Naive thymus-derived CD4-positive, alpha-beta T cell (primary cell): ENCODE measurements around the gene ACAP2. TPM values are rescaled to one million over a fixed set of nuclear protein-coding genes. Genes with fewer than 3 reads are reported as not detected.

Experiments
- ATAC-seq: fragments of 150-1000 bp; cut with Tn5 transposase; 2 replicates; pipeline ENCODE4 v1.10.0; 2021; ENCODE audit warnings: mild to moderate bottlenecking, moderate library complexity
- CTCF ChIA-PET: fragments of 350-600 bp; sonication (Branson Sonifier 250); formaldehyde crosslinking; loops from one replicate; lab custom pipeline; 2021; ENCODE audit warnings: antibody characterized with exemption; lab: Charles Lee
- POLR2A ChIA-PET: fragments of 350-600 bp; sonication (Branson Sonifier 250); formaldehyde crosslinking; loops from one replicate; lab custom pipeline; 2021; ENCODE audit warnings: antibody characterized with exemption, inconsistent platforms; lab: Charles Lee
- DNase-seq, 9 donors: peaks; one replicate each; pipeline versions ENCODE4 v3.0.0 to v3.0.0-alpha.2; 2020 to 2022; ENCODE audit warnings: mixed read lengths in 1 of 9
- H3K27ac ChIP-seq: one replicate; pipeline ENCODE4 v1.7.0; 2013; ENCODE audit warnings: mild to moderate bottlenecking, low read depth, low read length, moderate library complexity
- H3K27me3 ChIP-seq, 2 donors: one replicate each; pipeline ENCODE4 v1.7.0; 2013; ENCODE audit warnings: low read length in 2 of 2, mild to moderate bottlenecking in 2 of 2, moderate library complexity in 2 of 2; ENCODE audit not compliant: control insufficient read depth in 2 of 2, insufficient read depth in 2 of 2
- H3K36me3 ChIP-seq, 3 experiments: 1 replicate in 2 of 3; 2 replicates in 1 of 3; pipeline ENCODE4 v1.7.0; 2013; ENCODE audit warnings: low read length in 3 of 3, mild to moderate bottlenecking in 3 of 3, moderate library complexity in 1 of 3; ENCODE audit not compliant: insufficient read depth in 3 of 3, control insufficient read depth in 2 of 3
- H3K4me1 ChIP-seq, 2 donors: one replicate each; pipeline ENCODE4 v1.7.0; 2013; ENCODE audit warnings: low read length in 2 of 2, mild to moderate bottlenecking in 2 of 2, moderate library complexity in 1 of 2; ENCODE audit not compliant: control insufficient read depth in 2 of 2, insufficient read depth in 2 of 2
- H3K4me3 ChIP-seq: 2 replicates; pipeline ENCODE4 v1.7.0; 2013; ENCODE audit warnings: mild to moderate bottlenecking, low read length
- H3K9me3 ChIP-seq, 3 experiments: 1 replicate in 2 of 3; 2 replicates in 1 of 3; pipeline ENCODE4 v1.7.0; 2013; ENCODE audit warnings: low read length in 3 of 3; ENCODE audit not compliant: control insufficient read depth in 2 of 3
- H3K27ac Mint-ChIP-seq, 9 donors: one replicate each; pipeline ENCODE4 v1.8.0; 2020 to 2022; ENCODE audit warnings: mixed read lengths in 9 of 9, mild to moderate bottlenecking in 8 of 9, moderate library complexity in 5 of 9, inconsistent platforms in 2 of 9
- H3K27me3 Mint-ChIP-seq, 5 donors: one replicate each; pipeline ENCODE4 v1.8.0; 2021 to 2022; ENCODE audit warnings: mixed read lengths in 5 of 5, mild to moderate bottlenecking in 1 of 5
- H3K36me3 Mint-ChIP-seq, 5 donors: one replicate each; pipeline ENCODE4 v1.8.0; 2020 to 2022; ENCODE audit warnings: mixed read lengths in 5 of 5, mild to moderate bottlenecking in 3 of 5, inconsistent platforms in 1 of 5
- H3K4me1 Mint-ChIP-seq, 7 donors: one replicate each; pipeline ENCODE4 v1.8.0; 2020 to 2022; ENCODE audit warnings: mixed read lengths in 7 of 7, mild to moderate bottlenecking in 3 of 7, inconsistent platforms in 1 of 7
- H3K4me3 Mint-ChIP-seq, 10 donors: one replicate each; pipeline ENCODE4 v1.8.0; 2020 to 2022; ENCODE audit warnings: mild to moderate bottlenecking in 10 of 10, mixed read lengths in 10 of 10, moderate library complexity in 6 of 10, inconsistent platforms in 2 of 10
- H3K9me3 Mint-ChIP-seq, 11 donors: one replicate each; pipeline ENCODE4 v1.8.0; 2020 to 2022; ENCODE audit warnings: mixed read lengths in 11 of 11, mild to moderate bottlenecking in 4 of 11, inconsistent platforms in 1 of 11, moderate library complexity in 1 of 11
- intact Hi-C, 2 donors: fragments of 100-400 bp; cut with micrococcal nuclease; formaldehyde crosslinking; loops; one replicate each; pipeline ENCODE4 v1.15.1; 2023
- polyA plus RNA-seq, 2 donors: library from polyadenylated mRNA; unstranded; fragments of 300-500 nt; fragmentation: Illumina TruSeq; gene quantifications; one replicate each; pipeline ENCODE4 v1.2.3, GENCODE V29; 2021
- total RNA-seq, 6 experiments: library from RNA in 5 of 6; stranded (reverse) in 5 of 6; gene quantifications; 1 replicate in 5 of 6; 2 replicates in 1 of 6; pipeline ENCODE4 v1.2.3 and lab custom pipeline; 2021 to 2026

Gene ACAP2
- total and polyA plus RNA-seq, 7 experiments from 2014 or later, result 40.1 to 111 (median 72.6) TPM

GRCh38 chr3:195254454-195255175, 188.2 kb downstream of the ACAP2 start:
- peaks cover 0 to 3% (median 0%) of the 10 kb centered on the region in 5 donors for H3K36me3 Mint-ChIP-seq
- ATAC-seq, result no peak
- Histone ChIP-seq H3K27ac (no peak overlapping the region), H3K4me3 (no peak overlapping the region), H3K27me3 (no peaks in the 10 kb centered on the region), H3K36me3 (no peaks in the 10 kb centered on the region), H3K9me3 (no peaks in the 10 kb centered on the region), H3K4me1 (peaks cover 6 to 9% of the 10 kb centered on the region in 2 donors)
- ChIA-PET POLR2A (no interaction called here), CTCF (interaction anchor here (0.6 to 1.8 kb wide), 4 partner anchors 12 to 584 kb away, joined by 3 to 5 read pairs (median 4); no protein-coding TSS in a partner anchor)
- H3K27ac Mint-ChIP-seq, result no peak overlapping the region
- H3K4me1 Mint-ChIP-seq, result peaks cover 15 to 24% (median 21%) of the 10 kb centered on the region in 7 donors
- intact Hi-C loops, result no loop called here
- DNase-seq, result peak in 1 of 9 donors; percentile 15
- H3K4me3 Mint-ChIP-seq, result no peak overlapping the region
- no peaks in the 10 kb centered on the region for H3K27me3 Mint-ChIP-seq
- peaks cover 0 to 2% (median 0%) of the 10 kb centered on the region in 11 donors for H3K9me3 Mint-ChIP-seq

GRCh38 chr3:195253923-195254432, 188.8 kb downstream of the ACAP2 start:
- H3K36me3 ChIP-seq, result no peaks in the 10 kb centered on the region
- Mint-ChIP-seq H3K27ac (no peak overlapping the region), H3K27me3 (no peaks in the 10 kb centered on the region), H3K9me3 (peaks cover 0 to 2% (median 0%) of the 10 kb centered on the region in 11 donors), H3K4me1 (peaks cover 15 to 24% (median 22%) of the 10 kb centered on the region in 7 donors), H3K4me3 (no peak overlapping the region), H3K36me3 (peaks cover 0 to 3% (median 0%) of the 10 kb centered on the region in 5 donors)
- H3K9me3 ChIP-seq, result no peaks in the 10 kb centered on the region
- CTCF ChIA-PET, result no interaction called here
- DNase-seq (no peak), ATAC-seq (no peak)
- H3K4me1 ChIP-seq, result peaks cover 0 to 5% of the 10 kb centered on the region in 2 donors
- intact Hi-C loops, result no loop called here
- POLR2A ChIA-PET, result no interaction called here
- no peaks in the 10 kb centered on the region for H3K27me3 ChIP-seq
- H3K4me3 ChIP-seq, result no peak overlapping the region
- no peak overlapping the region for H3K27ac ChIP-seq

DNA sequence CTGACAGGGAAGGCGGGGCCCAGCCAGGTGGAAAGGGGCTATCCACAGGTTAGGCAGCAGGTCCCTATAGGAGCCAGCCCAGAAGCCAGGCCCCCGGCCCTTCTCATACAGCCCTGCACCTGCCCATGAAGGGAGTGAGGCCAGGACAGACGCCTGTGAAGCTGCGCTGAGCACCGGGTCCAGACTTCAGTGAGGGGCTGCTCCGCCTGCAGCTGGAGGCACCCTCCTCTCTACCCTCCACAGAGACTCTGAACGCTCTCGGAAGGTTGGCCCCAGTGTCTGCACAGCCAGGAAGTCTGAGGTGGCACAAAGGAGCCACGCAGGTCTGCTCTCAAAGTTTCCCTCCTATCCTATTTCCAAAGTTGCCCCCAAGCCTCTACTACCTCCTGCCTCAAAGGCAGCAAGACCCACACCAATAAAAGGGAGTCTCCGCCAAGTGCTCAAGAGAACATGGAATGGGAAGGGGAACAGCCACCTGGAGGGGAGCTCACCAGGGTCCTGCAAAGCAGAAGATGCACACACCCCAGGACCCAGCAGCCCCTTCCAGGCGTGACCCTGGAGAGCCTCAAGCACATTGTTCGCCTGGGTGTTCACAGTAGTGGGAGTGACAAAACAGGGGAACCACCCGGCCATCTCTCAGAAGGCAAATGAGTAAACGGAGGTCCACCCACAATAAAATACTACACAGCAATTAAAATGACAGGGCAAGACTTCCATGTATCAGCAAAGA, 191.3 kb downstream of the ACAP2 start:
- Mint-ChIP-seq H3K9me3 (peaks cover 0 to 2% (median 0%) of the 10 kb centered on the region in 11 donors), H3K4me3 (no peak overlapping the region), H3K36me3 (peaks cover 0 to 14% (median 9%) of the 10 kb centered on the region in 5 donors), H3K27me3 (no peaks in the 10 kb centered on the region), H3K4me1 (peaks cover 7 to 20% (median 13%) of the 10 kb centered on the region in 7 donors), H3K27ac (no peak overlapping the region)
- Histone ChIP-seq H3K9me3 (no peaks in the 10 kb centered on the region), H3K27me3 (no peaks in the 10 kb centered on the region), H3K4me1 (peaks cover 0 to 5% of the 10 kb centered on the region in 2 donors), H3K36me3 (no peaks in the 10 kb centered on the region), H3K4me3 (no peak overlapping the region), H3K27ac (no peak overlapping the region)
- ATAC-seq (no peak), DNase-seq (peak in 1 of 9 donors; percentile 20)
- ChIA-PET CTCF (no interaction called here), POLR2A (interaction anchor here (0.9 kb wide), 1 partner anchor 19 kb away, joined by 3 read pairs; no protein-coding TSS in a partner anchor)
- intact Hi-C loops, result no loop called here

DNA sequence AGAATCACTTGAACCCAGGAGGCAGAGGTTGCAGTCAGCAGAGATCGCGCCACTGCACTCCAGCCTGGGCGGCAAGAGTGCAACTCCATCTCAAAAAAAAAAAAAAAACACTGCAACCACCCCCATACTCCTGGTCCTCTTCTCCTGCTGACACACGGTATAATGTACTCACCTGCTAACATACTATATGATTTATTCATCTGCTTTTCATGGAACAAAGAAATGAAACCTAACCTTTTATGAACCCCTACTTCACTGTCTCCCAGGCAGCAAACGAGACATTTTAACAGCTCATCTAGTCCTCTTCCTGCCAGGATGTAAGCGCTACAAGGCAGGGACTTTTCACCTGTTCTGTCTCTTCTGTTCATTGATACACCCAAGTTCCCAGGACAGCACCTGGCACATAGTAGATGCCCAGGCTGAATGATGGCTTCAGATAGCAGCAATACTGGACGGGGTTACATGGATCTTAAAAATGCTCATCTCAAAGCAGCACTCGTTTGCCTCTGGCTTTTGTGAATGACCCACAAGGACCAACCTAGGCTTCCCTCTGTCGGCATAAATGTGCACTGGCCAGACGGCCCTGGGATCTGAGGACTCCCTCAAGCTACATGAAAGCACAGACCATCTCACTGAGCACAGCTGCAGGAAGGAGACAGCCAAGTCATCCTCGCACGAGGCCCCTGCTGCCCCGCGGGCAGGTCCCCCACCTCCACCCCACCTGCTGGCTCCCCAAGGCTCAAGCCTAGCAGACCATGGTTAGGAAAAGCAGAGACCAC, 192.2 kb downstream of the ACAP2 start:
- ChIA-PET CTCF (interaction anchor here (0.6 kb wide), 1 partner anchor 12 kb away, joined by 3 read pairs; no protein-coding TSS in a partner anchor), POLR2A (no interaction called here)
- Histone ChIP-seq H3K9me3 (no peaks in the 10 kb centered on the region), H3K4me3 (no peak overlapping the region), H3K27me3 (no peaks in the 10 kb centered on the region), H3K27ac (no peak overlapping the region), H3K36me3 (no peaks in the 10 kb centered on the region), H3K4me1 (peaks cover 0 to 5% of the 10 kb centered on the region in 2 donors)
- Mint-ChIP-seq H3K4me1 (peaks cover 7 to 20% (median 13%) of the 10 kb centered on the region in 7 donors), H3K4me3 (peak overlapping the region in 4 of 10 donors; percentile 5 to 69 (median 10)), H3K36me3 (peaks cover 0 to 22% (median 17%) of the 10 kb centered on the region in 5 donors), H3K9me3 (peaks cover 0 to 2% (median 0%) of the 10 kb centered on the region in 11 donors), H3K27me3 (no peaks in the 10 kb centered on the region), H3K27ac (peak overlapping the region in 7 of 9 donors; percentile 0 to 63 (median 22))
- intact Hi-C loops, result no loop called here
- DNase-seq, result peak in 1 of 9 donors; percentile 20
- ATAC-seq, result peak; percentile 32

DNA sequence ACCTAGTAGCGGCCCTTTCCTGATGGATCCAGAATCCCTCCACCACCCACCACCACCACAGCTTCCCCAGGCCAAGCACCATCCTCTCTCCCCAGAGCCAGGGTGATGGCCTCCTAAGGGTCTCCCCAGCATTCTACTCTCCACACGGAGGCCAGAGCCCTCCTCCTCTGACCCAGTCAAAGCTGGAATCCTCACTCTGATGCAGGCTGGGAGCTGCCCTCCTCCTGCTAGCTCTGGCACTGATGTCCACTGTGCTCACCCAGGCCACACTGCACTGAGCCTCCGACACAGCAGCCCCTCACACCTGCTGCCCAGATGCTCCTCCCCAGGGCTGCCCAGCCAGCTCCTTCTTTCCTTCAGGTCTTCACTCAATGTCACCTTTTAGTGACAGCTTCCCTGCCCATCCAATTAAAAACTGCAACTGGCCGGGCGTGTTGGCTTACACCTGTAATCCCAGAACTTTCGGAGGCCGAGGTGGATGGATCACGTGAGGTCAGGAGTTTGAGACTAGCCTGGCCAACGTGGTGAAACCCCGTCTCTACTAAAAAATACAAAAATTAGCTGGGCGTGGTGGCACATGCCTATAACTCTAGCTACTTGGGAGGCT, 192.9 kb downstream of the ACAP2 start:
- Mint-ChIP-seq H3K27me3 (no peaks in the 10 kb centered on the region), H3K4me1 (peaks cover 7 to 20% (median 13%) of the 10 kb centered on the region in 7 donors), H3K4me3 (no peak overlapping the region), H3K27ac (peak overlapping the region in 2 of 9 donors; percentile 17 to 22), H3K9me3 (peaks cover 0 to 2% (median 0%) of the 10 kb centered on the region in 11 donors), H3K36me3 (peaks cover 0 to 26% (median 18%) of the 10 kb centered on the region in 5 donors)
- Histone ChIP-seq H3K4me1 (peaks cover 0 to 5% of the 10 kb centered on the region in 2 donors), H3K36me3 (no peaks in the 10 kb centered on the region), H3K27me3 (no peaks in the 10 kb centered on the region), H3K27ac (no peak overlapping the region), H3K9me3 (no peaks in the 10 kb centered on the region), H3K4me3 (no peak overlapping the region)
- ATAC-seq, result no peak
- intact Hi-C loops, result no loop called here
- CTCF ChIA-PET, result interaction anchor here (0.6 kb wide), 1 partner anchor 13 kb away, joined by 3 read pairs; no protein-coding TSS in a partner anchor
- POLR2A ChIA-PET, result no interaction called here
- peak in 1 of 9 donors; percentile 11 for DNase-seq
